OCI-LY1 (cell line): ENCODE data around the gene GALNT18.

ENCODE experiments used
- EZH2 ChIP-seq: fragments of 200-600 bp; sonication (generic), shearing (Covaris generic); IDR thresholded peaks from 2 replicates; pipeline ENCODE4 v1.8.0; 2017; ENCODE audit warnings: borderline replicate concordance, mixed run types, mild to moderate bottlenecking, antibody characterized with exemption, low read length, moderate library complexity, mixed read lengths
- TF ChIP-seq, protein P1 (sequence below): fragments of 200-600 bp; sonication (generic), shearing (Covaris generic); IDR thresholded peaks from 2 replicates; pipeline ENCODE4 v1.5.1; 2017; ENCODE audit warnings: mild to moderate bottlenecking, antibody characterized with exemption, low read length, moderate library complexity, mixed read lengths

DNA sequence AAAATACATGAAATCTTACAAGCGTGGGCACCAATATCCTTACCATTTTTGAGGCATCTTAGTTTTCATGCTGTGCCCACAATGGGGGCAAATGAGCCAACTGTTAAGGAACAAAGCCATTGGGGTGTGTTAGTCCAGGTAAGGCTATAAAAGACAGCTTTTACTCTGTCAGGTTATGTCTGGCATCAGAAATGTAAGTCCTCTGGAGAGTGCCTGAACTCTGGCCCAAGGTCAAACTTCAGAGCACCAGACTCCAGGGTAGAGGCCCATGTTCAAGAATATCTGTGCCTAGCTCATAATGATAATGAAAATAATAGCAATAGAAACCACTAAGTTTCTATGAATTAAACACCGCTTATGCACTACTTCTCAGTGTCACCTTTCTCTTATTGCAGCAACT is 374.2 kb downstream of the GALNT18 start:
- TF ChIP-seq, protein P1, sequence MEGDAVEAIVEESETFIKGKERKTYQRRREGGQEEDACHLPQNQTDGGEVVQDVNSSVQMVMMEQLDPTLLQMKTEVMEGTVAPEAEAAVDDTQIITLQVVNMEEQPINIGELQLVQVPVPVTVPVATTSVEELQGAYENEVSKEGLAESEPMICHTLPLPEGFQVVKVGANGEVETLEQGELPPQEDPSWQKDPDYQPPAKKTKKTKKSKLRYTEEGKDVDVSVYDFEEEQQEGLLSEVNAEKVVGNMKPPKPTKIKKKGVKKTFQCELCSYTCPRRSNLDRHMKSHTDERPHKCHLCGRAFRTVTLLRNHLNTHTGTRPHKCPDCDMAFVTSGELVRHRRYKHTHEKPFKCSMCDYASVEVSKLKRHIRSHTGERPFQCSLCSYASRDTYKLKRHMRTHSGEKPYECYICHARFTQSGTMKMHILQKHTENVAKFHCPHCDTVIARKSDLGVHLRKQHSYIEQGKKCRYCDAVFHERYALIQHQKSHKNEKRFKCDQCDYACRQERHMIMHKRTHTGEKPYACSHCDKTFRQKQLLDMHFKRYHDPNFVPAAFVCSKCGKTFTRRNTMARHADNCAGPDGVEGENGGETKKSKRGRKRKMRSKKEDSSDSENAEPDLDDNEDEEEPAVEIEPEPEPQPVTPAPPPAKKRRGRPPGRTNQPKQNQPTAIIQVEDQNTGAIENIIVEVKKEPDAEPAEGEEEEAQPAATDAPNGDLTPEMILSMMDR: no peak
- TF ChIP-seq EZH2: no peak
